ENCODE measurements around the gene ADAMTS4. TPM values are rescaled to one million over a fixed set of nuclear protein-coding genes. Genes with fewer than 3 reads are reported as not detected.
"Not testable (repeated sequence)": the region's sequence is repeated elsewhere in the genome, so short reads cannot be mapped to it uniquely, and the experiment has no call there.

The ADAMTS4 gene
- 26.8 and 43.7 TPM in 2 replicates for total RNA-seq

- no peak for DNase-seq (ENCODE audit: low read depth, low spot score)
Observed at GRCh38 chr1:161198897-161199431, at the start of gene ADAMTS4. TSS of gene ADAMTS4 (minus strand) at chr1:161199054. CDS start at chr1:161198627, 427 bp downstream.

DNA sequence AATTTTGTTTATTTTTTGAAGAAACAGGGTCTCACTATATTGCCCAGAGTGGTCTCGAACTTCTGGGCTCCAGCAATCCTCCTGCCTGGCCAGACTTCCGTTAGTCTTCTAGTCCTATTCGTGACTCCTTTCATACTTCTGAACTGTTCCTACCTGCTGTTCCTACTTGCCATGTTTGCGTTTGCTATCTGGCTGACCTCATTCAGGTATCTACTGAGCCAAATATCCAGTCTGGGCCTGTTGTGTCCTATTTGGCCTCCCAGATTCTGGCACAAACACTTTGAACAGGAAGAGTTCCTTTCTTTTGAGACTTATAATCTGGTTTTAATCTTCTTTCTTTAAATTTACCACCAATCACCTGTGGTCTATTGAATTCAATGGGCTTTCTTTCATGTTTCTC lies 46.0 kb upstream of the ADAMTS4 start:
- no peak for DNase-seq (ENCODE audit: low read depth, low spot score)

GRCh38 chr1:161242313-161242712 lies 43.5 kb upstream of the ADAMTS4 start:
- no peak for DNase-seq (ENCODE audit: low read depth, low spot score)

- DNase-seq (ENCODE audit: low read depth, low spot score) = no peak
Observed at GRCh38 chr1:161241682-161242081, 42.8 kb upstream of the ADAMTS4 start.

GRCh38 chr1:161238039-161238473 lies 39.2 kb upstream of the ADAMTS4 start, which contains the start of gene NR1I3:
TSS of gene NR1I3 (minus strand) at chr1:161238203. CDS start at chr1:161236565, 1,638 bp downstream.
- DNase-seq (ENCODE audit: low read depth, low spot score) = no peak

DNA sequence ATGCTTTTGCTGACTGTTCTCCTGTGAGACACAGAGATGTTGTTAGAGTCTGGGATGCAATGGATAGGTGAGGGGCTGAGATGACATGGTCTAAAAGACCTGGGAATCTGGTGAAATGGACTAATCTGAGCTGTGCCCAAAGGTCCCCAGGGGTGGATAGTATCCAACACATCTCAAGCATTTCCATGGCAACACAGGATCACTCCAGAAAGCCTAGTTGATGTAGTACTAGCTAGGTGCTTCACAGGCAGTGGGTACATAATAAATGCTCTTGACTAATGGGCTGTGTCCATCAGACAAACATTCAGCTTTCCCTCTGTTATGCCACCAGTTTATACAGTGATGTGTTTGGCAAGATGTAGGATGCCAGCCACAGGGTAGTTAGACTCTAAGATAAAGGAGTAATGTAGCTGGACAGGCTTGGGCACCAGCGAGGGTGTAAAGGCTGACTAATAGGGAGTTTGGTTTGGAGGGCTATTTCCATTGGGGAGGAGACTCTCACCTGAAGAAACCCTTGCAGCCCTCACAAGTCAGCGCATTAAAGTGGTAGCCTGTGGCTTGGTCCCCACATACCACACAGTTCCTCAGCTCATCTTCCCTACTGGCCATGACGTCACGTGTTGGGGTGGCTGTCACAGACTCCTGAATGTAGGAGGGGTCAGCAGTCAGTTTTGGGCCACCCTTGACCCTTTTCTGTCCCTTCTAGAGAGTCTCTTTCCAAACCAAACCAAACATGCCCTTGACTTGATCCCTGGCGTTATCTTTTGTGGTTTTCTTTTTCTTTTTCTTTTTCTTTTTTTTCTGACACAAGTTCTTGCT lies 37.3 kb upstream of the ADAMTS4 start:
- no peak for DNase-seq (ENCODE audit: low read depth, low spot score)

- no peak for DNase-seq (ENCODE audit: low read depth, low spot score)
Observed at GRCh38 chr1:161233102-161233501, 34.2 kb upstream of the ADAMTS4 start.

- DNase-seq (ENCODE audit: low read depth, low spot score) = no peak
Observed at GRCh38 chr1:161230762-161231161, 31.9 kb upstream of the ADAMTS4 start.

GRCh38 chr1:161229896-161230295 lies 31.0 kb upstream of the ADAMTS4 start:
- DNase-seq (ENCODE audit: low read depth, low spot score) = no peak

GRCh38 chr1:161228032-161228431 lies 29.2 kb upstream of the ADAMTS4 start:
- DNase-seq (ENCODE audit: low read depth, low spot score) = no peak

- DNase-seq (ENCODE audit: low read depth, low spot score) = peak; percentile 37
Observed at GRCh38 chr1:161227196-161227871, 28.5 kb upstream of the ADAMTS4 start.

- DNase-seq (ENCODE audit: low read depth, low spot score) = no peak
Observed at GRCh38 chr1:161226759-161227158, 27.9 kb upstream of the ADAMTS4 start.

GRCh38 chr1:161226320-161226711 lies 27.5 kb upstream of the ADAMTS4 start:
- no peak for DNase-seq (ENCODE audit: low read depth, low spot score)

GRCh38 chr1:161225534-161226319 lies 26.9 kb upstream of the ADAMTS4 start, which contains the start of gene TOMM40L:
TSS of gene TOMM40L (plus strand) at chr1:161226060. CDS start at chr1:161226490, 430 bp downstream.
- peak; percentile 99 for DNase-seq (ENCODE audit: low read depth, low spot score)

- no peak for DNase-seq (ENCODE audit: low read depth, low spot score)
Observed at GRCh38 chr1:161225178-161225533, 26.3 kb upstream of the ADAMTS4 start.

GRCh38 chr1:161224695-161225087 lies 25.8 kb upstream of the ADAMTS4 start:
- DNase-seq (ENCODE audit: low read depth, low spot score) = not testable (repeated sequence)

DNA sequence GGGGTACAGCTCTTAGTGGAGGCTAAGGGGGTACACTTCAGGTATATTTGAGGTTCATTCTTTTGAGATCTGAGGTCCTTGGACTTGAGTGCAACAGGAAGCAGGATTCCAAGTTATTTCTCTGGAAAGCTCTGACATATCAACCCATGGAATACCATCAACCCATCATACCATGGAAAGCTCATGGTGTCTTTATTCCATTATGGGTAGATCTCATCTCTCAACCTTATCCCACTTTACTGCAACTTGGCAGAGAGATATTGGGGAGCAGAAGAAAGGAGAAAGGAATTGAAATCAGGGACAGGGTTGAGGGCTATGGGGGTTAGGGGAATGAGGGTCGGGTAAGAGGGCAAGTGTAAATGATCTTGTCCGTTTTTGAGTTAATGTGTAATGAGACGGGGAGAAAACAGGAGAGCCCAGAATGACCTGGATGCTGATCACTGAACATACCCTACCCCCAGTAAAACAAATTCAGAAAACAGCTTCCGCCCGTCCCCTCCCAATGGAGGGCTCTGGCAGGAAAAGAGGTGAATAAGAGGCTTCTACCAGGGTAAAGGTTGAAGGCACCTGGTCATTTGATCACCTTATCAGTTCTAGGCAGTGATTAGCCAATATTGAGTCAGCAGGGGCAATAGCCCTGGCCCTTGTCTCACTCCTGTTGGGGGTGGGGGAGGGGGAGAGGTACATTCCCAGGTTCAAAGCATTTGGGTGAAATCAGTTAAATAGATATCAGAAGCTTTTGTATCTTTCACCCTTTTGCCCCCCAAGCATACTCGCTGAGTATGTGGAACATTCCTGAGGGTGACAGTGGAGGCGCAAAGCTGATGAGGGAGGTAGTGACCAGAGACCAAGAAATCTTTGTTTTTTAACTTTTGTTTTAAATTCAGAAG lies 25.2 kb upstream of the ADAMTS4 start:
- DNase-seq (ENCODE audit: low read depth, low spot score) = no peak

- no peak for DNase-seq (ENCODE audit: low read depth, low spot score)
Observed at GRCh38 chr1:161222175-161223019, 23.5 kb upstream of the ADAMTS4 start.

DNA sequence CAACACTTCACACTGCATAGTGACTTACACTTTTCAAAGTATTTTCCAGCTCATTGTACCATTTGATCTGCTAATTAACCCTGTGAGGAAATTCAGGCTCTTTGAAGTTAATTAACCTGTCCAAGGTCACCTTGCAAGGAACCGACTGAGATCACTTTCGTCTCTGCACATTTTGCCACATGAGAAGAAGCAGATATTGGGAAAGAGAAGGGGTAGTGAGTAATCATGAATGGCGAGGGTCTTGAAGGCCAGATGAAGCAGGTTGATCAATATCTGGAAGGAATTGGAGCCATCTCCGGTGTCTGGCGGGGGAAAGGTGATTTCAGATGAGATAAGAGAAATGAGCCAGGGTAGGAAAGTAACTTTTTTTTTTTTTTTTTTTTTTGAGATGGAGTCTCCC lies 21.1 kb upstream of the ADAMTS4 start:
- DNase-seq (ENCODE audit: low read depth, low spot score) = no peak

Data from pulmonary artery endothelial cell (primary cell).